PC-9 (cell line): ENCODE results near the gene C12orf57. TPM values are rescaled to one million over a fixed set of nuclear protein-coding genes. Genes with fewer than 3 reads are reported as not detected.

Experiments used
- BruUV-seq: library from RNA; stranded (reverse); fragments of 400-500 nt; replicated peaks from 2 replicates; lab custom pipeline; 2021; lab: Mats Ljungman, UMichigan
- CTCF ChIA-PET: fragments of 300-600 bp; sonication (Branson Sonifier 250); formaldehyde crosslinking; loops from one replicate; lab custom pipeline; 2022; ENCODE audit warnings: antibody characterized with exemption; lab: Charles Lee
- POLR2A ChIA-PET: fragments of 300-600 bp; sonication (Branson Sonifier 250); formaldehyde crosslinking; loops from one replicate; lab custom pipeline; 2022; ENCODE audit warnings: antibody characterized with exemption; ENCODE audit not compliant: unreplicated experiment; lab: Charles Lee
- DNase-seq, 2 experiments: peaks; one replicate each; pipeline versions ENCODE4 v3.0.0 to v3.0.0-alpha.2; 2015 to 2022; ENCODE audit warnings: mixed read lengths in 1 of 2
- H2AFZ ChIP-seq: fragments of 200-600 bp; sonication (generic); 2 replicates; pipeline ENCODE4 v1.8.1; 2017; ENCODE audit warnings: antibody characterized with exemption
- H3F3A ChIP-seq: fragments of 200-600 bp; sonication (generic); 2 replicates; pipeline ENCODE4 v1.8.1; 2017; ENCODE audit warnings: antibody characterized with exemption, mild to moderate bottlenecking, low read depth; ENCODE audit not compliant: insufficient read depth
- H3K27ac ChIP-seq: fragments of 200-600 bp; sonication (generic); 2 replicates; pipeline ENCODE4 v1.6.1; 2016; ENCODE audit warnings: mixed run types
- H3K27me3 ChIP-seq: fragments of 200-600 bp; sonication (generic); 2 replicates; pipeline ENCODE4 v1.6.1; 2016; ENCODE audit warnings: low read depth, mixed run types; ENCODE audit not compliant: insufficient read depth
- H3K36me3 ChIP-seq: fragments of 200-600 bp; sonication (generic); 2 replicates; pipeline ENCODE4 v1.6.1; 2016; ENCODE audit warnings: low read depth, mixed run types
- H3K4me1 ChIP-seq: fragments of 200-600 bp; sonication (generic); replicated peaks from 2 replicates; pipeline ENCODE4 v1.6.1; 2016; ENCODE audit warnings: mixed run types; ENCODE audit not compliant: insufficient read depth
- H3K4me2 ChIP-seq: fragments of 200-600 bp; sonication (generic); 2 replicates; pipeline ENCODE4 v1.6.1; 2017; ENCODE audit warnings: mixed run types
- H3K4me3 ChIP-seq: fragments of 200-600 bp; sonication (generic); 2 replicates; pipeline ENCODE4 v1.6.1; 2016; ENCODE audit warnings: mixed run types
- H3K79me2 ChIP-seq: fragments of 200-600 bp; sonication (generic); 2 replicates; pipeline ENCODE4 v1.6.1; 2017; ENCODE audit warnings: low read depth, mixed run types
- H3K9me2 ChIP-seq: fragments of 200-600 bp; sonication (generic); 2 replicates; pipeline ENCODE4 v1.8.1; 2017; ENCODE audit warnings: mild to moderate bottlenecking; ENCODE audit not compliant: insufficient read depth
- H3K9me3 ChIP-seq: fragments of 200-600 bp; sonication (generic); 2 replicates; pipeline ENCODE4 v1.8.1; 2016; ENCODE audit warnings: low read depth; ENCODE audit not compliant: insufficient read depth
- H4K20me1 ChIP-seq: fragments of 200-600 bp; sonication (generic); 2 replicates; pipeline ENCODE4 v1.8.1; 2017; ENCODE audit not compliant: insufficient read depth
- EZH2 ChIP-seq: fragments of 200-600 bp; sonication (generic); IDR thresholded peaks from 2 replicates; pipeline ENCODE4 v1.8.0; 2017; ENCODE audit warnings: antibody characterized with exemption, low read depth
- intact Hi-C: fragments of 100-400 bp; cut with micrococcal nuclease; formaldehyde crosslinking; loops from one replicate; pipeline ENCODE4 v1.10.0; 2022; ENCODE audit not compliant: unreplicated experiment
- total RNA-seq: library from RNA; stranded (reverse); gene quantifications from 2 replicates; pipeline ENCODE4 v1.2.3, GENCODE V29; 2021
- TF ChIP-seq, protein P1 (sequence below): fragments of 200-600 bp; sonication (generic); conservative IDR thresholded peaks from 2 replicates; pipeline ENCODE4 v1.6.1; 2017; ENCODE audit warnings: mixed run types, antibody characterized with exemption, mild to moderate bottlenecking, moderate library complexity

The C12orf57 gene
- total RNA-seq, 1 experiment from 2014 or later, result 198 TPM

DNA sequence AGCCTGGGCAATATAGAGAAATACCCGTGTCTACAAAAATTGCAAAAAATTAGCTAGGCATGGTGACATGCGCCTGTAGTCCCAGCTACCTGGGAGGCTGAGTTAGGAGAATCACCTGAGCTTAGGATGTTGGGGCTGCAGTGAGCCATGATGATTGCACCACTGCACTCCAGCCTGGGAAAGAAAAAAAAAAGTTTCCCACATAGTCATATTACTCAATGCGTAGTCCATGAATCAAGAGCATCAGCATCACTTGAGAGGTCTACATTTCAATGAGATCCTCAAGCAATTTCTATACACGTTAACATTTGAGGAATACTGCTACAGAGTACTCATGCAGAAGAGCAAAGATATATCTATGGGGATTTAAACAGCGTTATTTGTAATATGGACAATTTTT is 44.4 kb upstream of the C12orf57 start:
- CTCF ChIA-PET, result interaction anchor here (0.6 kb wide), 1 partner anchor 484 kb away, joined by 4 read pairs; no protein-coding TSS in a partner anchor
- Histone ChIP-seq H3K4me2 (no peak overlapping the region), H3K27ac (no peak overlapping the region)

DNA sequence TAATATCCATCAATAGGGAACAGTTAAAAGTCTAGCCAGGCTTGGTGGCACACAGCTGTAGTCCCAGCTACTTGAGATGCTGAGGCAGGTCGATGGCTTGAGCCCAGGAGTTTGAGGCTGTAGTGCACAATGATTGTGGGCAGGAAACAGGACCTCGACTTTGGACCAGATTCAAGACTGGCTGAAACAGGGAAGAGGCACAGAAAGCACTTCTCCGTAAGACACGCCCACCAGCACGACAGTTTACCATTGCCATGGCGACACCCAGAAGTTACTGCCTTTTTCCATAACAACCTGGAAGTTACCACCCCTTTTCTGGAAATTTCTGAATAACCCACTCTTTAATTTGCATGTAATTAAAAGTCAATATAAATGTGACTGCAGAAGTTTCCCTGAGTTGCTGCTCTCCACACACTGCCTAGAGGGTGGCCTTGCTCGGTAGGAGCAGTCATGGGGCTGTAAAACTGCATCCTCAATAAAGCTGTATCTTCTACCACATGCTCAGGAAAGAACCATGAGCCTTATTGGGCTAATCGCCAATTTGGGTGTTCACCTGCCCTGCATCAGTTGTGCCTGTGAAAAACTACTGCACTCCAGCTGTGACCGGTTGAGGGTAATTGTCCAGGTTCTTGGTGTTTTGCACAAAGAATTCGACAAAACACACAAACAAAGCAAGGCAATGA is 43.8 kb upstream of the C12orf57 start:
- no peak for DNase-seq
- TF ChIP-seq EZH2, result no peak
- TF ChIP-seq, protein P1, sequence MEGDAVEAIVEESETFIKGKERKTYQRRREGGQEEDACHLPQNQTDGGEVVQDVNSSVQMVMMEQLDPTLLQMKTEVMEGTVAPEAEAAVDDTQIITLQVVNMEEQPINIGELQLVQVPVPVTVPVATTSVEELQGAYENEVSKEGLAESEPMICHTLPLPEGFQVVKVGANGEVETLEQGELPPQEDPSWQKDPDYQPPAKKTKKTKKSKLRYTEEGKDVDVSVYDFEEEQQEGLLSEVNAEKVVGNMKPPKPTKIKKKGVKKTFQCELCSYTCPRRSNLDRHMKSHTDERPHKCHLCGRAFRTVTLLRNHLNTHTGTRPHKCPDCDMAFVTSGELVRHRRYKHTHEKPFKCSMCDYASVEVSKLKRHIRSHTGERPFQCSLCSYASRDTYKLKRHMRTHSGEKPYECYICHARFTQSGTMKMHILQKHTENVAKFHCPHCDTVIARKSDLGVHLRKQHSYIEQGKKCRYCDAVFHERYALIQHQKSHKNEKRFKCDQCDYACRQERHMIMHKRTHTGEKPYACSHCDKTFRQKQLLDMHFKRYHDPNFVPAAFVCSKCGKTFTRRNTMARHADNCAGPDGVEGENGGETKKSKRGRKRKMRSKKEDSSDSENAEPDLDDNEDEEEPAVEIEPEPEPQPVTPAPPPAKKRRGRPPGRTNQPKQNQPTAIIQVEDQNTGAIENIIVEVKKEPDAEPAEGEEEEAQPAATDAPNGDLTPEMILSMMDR, result no peak
- no peaks in the 10 kb centered on the region for H3K79me2 ChIP-seq
- POLR2A ChIA-PET, result no interaction called here
- H3K27me3 ChIP-seq, result no peaks in the 10 kb centered on the region
- no peaks in the 10 kb centered on the region for H3K36me3 ChIP-seq
- H3K4me2 ChIP-seq, result no peak overlapping the region
- intact Hi-C loops, result no loop called here
- H3K4me3 ChIP-seq, result no peak overlapping the region
- H3K9me2 ChIP-seq, result no peaks in the 10 kb centered on the region
- H2AFZ ChIP-seq, result no peak overlapping the region
- BruUV-seq, result no TSS peak
- H4K20me1 ChIP-seq, result no peaks in the 10 kb centered on the region
- no peaks in the 10 kb centered on the region for H3K9me3 ChIP-seq
- peaks cover 25% of the 10 kb centered on the region for H3K4me1 ChIP-seq
- no peak overlapping the region for H3K27ac ChIP-seq
- H3F3A ChIP-seq, result peaks cover 28% of the 10 kb centered on the region; the same call in 1 of the 2 replicates
- CTCF ChIA-PET, result no interaction called here

More for the DNA sequence above, 44.4 kb upstream of the C12orf57 start:
- POLR2A ChIA-PET, result interaction anchor here (0.6 kb wide), 2 partner anchors 26 to 286 kb away, joined by 3 to 8 read pairs; no protein-coding TSS in a partner anchor
- H3K9me3 ChIP-seq, result no peaks in the 10 kb centered on the region
- no peaks in the 10 kb centered on the region for H3K79me2 ChIP-seq
- no TSS peak for BruUV-seq
- no peak overlapping the region for H2AFZ ChIP-seq
- no peaks in the 10 kb centered on the region for H3K36me3 ChIP-seq
- TF ChIP-seq, protein P1, result no peak
- TF ChIP-seq EZH2, result no peak
- no peaks in the 10 kb centered on the region for H4K20me1 ChIP-seq
- no peaks in the 10 kb centered on the region for H3K27me3 ChIP-seq
- DNase-seq, result no peak
- H3K9me2 ChIP-seq, result no peaks in the 10 kb centered on the region
- no peak overlapping the region for H3K4me3 ChIP-seq
- peaks cover 24% of the 10 kb centered on the region for H3K4me1 ChIP-seq
- intact Hi-C loops, result no loop called here
- peaks cover 28% of the 10 kb centered on the region; the same call in 1 of the 2 replicates for H3F3A ChIP-seq

DNA sequence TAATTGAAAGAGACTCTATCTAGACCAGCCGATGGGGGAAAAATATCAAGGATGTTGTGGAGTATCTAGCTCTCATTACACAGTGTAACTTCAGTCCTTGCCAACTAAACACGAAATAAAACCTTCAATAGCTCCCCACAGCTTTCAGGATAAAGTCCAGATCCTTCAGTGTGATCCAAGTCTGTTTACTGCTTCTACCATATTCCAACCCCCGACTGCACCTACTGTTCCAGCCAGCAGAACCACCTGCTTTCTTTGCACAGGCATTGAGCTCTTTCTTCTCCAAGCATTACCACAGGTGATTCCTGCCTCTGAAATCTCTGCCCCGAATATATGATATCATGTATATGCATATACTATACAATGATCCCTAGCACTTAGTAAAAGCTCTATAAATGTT is 41.4 kb upstream of the C12orf57 start:
- ChIA-PET CTCF (interaction anchor here (0.5 to 2.2 kb wide), 4 partner anchors 11 to 751 kb away, joined by 3 to 14 read pairs (median 8); no protein-coding TSS in a partner anchor), POLR2A (interaction anchor here (0.6 kb wide), 1 partner anchor 302 kb away, joined by 3 read pairs; no protein-coding TSS in a partner anchor)
- Histone ChIP-seq H3K9me3 (no peaks in the 10 kb centered on the region), H3K4me3 (no peak overlapping the region), H3F3A (peaks cover 35% of the 10 kb centered on the region; the same call in 1 of the 2 replicates), H3K27me3 (no peaks in the 10 kb centered on the region), H3K79me2 (no peaks in the 10 kb centered on the region), H3K27ac (no peak overlapping the region), H4K20me1 (no peaks in the 10 kb centered on the region), H3K4me1 (peaks cover 22% of the 10 kb centered on the region), H3K4me2 (no peak overlapping the region), H3K36me3 (no peaks in the 10 kb centered on the region), H2AFZ (no peak overlapping the region), H3K9me2 (no peaks in the 10 kb centered on the region)
- no peak for DNase-seq
- intact Hi-C loops, result no loop called here
- BruUV-seq, result no TSS peak
- no peak for TF ChIP-seq EZH2
- TF ChIP-seq, protein P1, result no peak
